Glomerular visceral epithelial cell (primary cell): Measurements from ENCODE around the gene CPA2.

ENCODE experiments used
- DNase-seq: peaks from one replicate; pipeline ENCODE4 v3.0.0-alpha.2; 2016; ENCODE audit errors: extremely low spot score

The CPA2 gene

GRCh38 chr7:130279906-130280305, 13.2 kb downstream of the CPA2 start:
- DNase-seq: no peak

GRCh38 chr7:130281260-130281659, 14.6 kb downstream of the CPA2 start:
- no peak for DNase-seq

GRCh38 chr7:130286881-130287280, 20.2 kb downstream of the CPA2 start:
- peak; percentile 37 for DNase-seq

- DNase-seq: no peak
These were observed 21.5 kb downstream of the CPA2 start for GRCh38 chr7:130288168-130288567.

- no peak for DNase-seq
These were observed 22.2 kb downstream of the CPA2 start for GRCh38 chr7:130288829-130289228.

GRCh38 chr7:130289478-130289877, 22.8 kb downstream of the CPA2 start:
- no peak for DNase-seq

GRCh38 chr7:130290745-130291144, 24.1 kb downstream of the CPA2 start:
- DNase-seq: peak; percentile 58

- peak; percentile 83 for DNase-seq
These were observed 26.1 kb downstream of the CPA2 start, which contains the start of gene CPA4 for GRCh38 chr7:130292682-130293257. Gene CPA4, plus strand, starts transcription at chr7:130293161. Its CDS starts 20 bp downstream, at chr7:130293181.

GRCh38 chr7:130293521-130293920, 26.9 kb downstream of the CPA2 start:
- no peak for DNase-seq

GRCh38 chr7:130294314-130294713, 27.7 kb downstream of the CPA2 start:
- DNase-seq: no peak

GRCh38 chr7:130296221-130296951, 29.7 kb downstream of the CPA2 start:
- no peak for DNase-seq

GRCh38 chr7:130297628-130298543, 31.2 kb downstream of the CPA2 start:
- no peak for DNase-seq

- no peak for DNase-seq
These were observed 32.1 kb downstream of the CPA2 start for GRCh38 chr7:130298544-130299326.

- DNase-seq: no peak
These were observed 33.2 kb downstream of the CPA2 start for GRCh38 chr7:130299866-130300265.

GRCh38 chr7:130301501-130302020, 34.9 kb downstream of the CPA2 start:
- DNase-seq: no peak

GRCh38 chr7:130302649-130303048, 36.0 kb downstream of the CPA2 start:
- DNase-seq: no peak

- no peak for DNase-seq
These were observed 36.5 kb downstream of the CPA2 start for GRCh38 chr7:130303127-130303526.

- no peak for DNase-seq
These were observed 36.9 kb downstream of the CPA2 start for GRCh38 chr7:130303551-130303950.

GRCh38 chr7:130303982-130304381, 37.3 kb downstream of the CPA2 start:
- no peak for DNase-seq

GRCh38 chr7:130304878-130305277, 38.2 kb downstream of the CPA2 start:
- no peak for DNase-seq

GRCh38 chr7:130305433-130306042, 38.9 kb downstream of the CPA2 start:
- no peak for DNase-seq
